Thoracic aorta (tissue), 2 donors: ENCODE results near the gene TOX2. TPM values are rescaled to one million over a fixed set of nuclear protein-coding genes. Genes with fewer than 3 reads are reported as not detected.

Source experiments
- ATAC-seq: fragments of 150-250 bp; one replicate; pipeline ENCODE4 v1.8.0; 2017; ENCODE audit warnings: low read depth; ENCODE audit not compliant: insufficient number of reproducible peaks, low FRiP score
- DNase-seq: peaks from one replicate; pipeline ENCODE4 v3.0.0-alpha.2; 2020; ENCODE audit warnings: low spot score
- H3K27ac ChIP-seq, 2 donors: fragments of 200-600 bp; sonication (generic); 1 replicate in 1 of 2; 2 replicates in 1 of 2; pipeline ENCODE4 v1.5.1; 2016; ENCODE audit warnings: mild to moderate bottlenecking in 2 of 2, moderate library complexity in 2 of 2
- H3K27me3 ChIP-seq: fragments of 200-600 bp; sonication (generic); replicated peaks from 2 replicates; pipeline ENCODE4 v1.6.0; 2016; ENCODE audit warnings: mild to moderate bottlenecking; ENCODE audit not compliant: insufficient read depth
- H3K36me3 ChIP-seq: fragments of 200-600 bp; sonication (generic); one replicate; pipeline ENCODE4 v1.5.1; 2016
- H3K4me1 ChIP-seq, 2 donors: fragments of 200-600 bp; sonication (generic); 1 replicate in 1 of 2; 2 replicates in 1 of 2; pipeline versions ENCODE4 v1.5.1 to v1.6.0; 2016; ENCODE audit warnings: low read depth in 2 of 2, mild to moderate bottlenecking in 1 of 2; ENCODE audit not compliant: control insufficient read depth in 1 of 2
- H3K4me3 ChIP-seq: fragments of 200-600 bp; sonication (generic); 2 replicates; pipeline ENCODE4 v1.5.1; 2016; ENCODE audit warnings: mild to moderate bottlenecking
- H3K9me3 ChIP-seq: fragments of 200-600 bp; sonication (generic); 2 replicates; pipeline ENCODE4 v1.5.1; 2016
- total RNA-seq, 2 donors: library from RNA; depleted of rRNA; stranded (reverse); fragments of >200 nt; gene quantifications; one replicate each; pipeline versions ENCODE4 v1.1.0 to v1.2.3, GENCODE V29; 2016
- TF ChIP-seq, protein P1 (sequence below): fragments of 200-600 bp; sonication (generic); IDR thresholded peaks from one replicate; pipeline ENCODE4 v1.5.1; 2019; ENCODE audit warnings: antibody characterized with exemption

The TOX2 gene
- total RNA-seq, 2 donors from 2014 or later: 4.2 to 14.6 TPM

DNA sequence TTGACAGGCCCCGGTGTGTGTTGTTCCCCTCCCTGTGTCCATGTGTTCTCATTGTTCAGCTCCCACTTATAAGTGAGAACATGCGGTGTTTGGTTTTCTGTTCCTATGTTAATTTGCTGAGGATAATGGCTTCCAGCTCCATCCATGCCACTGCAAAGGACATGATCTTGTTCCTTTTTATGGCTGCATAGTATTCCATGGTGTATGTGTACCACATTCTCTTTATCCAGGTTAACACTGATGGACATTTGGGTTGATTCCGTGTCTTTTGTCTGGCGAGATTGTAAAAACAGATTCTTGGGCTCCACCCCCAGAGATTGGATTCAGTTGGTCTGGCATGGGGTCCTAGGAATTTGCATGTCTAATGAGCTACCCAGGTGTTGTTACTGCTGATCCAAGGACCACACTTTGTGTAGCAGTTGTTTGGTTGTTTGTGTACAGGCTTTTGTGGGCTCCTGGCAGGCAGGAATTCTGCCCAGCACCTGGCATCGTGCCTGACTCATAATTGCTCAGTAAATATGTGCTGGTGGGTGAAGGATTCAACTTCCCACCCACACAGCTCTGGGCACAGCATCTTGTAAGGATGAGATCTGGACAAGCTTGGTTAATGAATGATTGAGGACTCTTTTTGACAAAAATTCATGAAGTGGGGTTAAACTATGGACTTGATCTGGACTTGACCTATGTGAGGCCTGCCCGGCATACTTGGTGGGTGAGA lies 5.2 kb downstream of the TOX2 start:
- TF ChIP-seq, protein P1, sequence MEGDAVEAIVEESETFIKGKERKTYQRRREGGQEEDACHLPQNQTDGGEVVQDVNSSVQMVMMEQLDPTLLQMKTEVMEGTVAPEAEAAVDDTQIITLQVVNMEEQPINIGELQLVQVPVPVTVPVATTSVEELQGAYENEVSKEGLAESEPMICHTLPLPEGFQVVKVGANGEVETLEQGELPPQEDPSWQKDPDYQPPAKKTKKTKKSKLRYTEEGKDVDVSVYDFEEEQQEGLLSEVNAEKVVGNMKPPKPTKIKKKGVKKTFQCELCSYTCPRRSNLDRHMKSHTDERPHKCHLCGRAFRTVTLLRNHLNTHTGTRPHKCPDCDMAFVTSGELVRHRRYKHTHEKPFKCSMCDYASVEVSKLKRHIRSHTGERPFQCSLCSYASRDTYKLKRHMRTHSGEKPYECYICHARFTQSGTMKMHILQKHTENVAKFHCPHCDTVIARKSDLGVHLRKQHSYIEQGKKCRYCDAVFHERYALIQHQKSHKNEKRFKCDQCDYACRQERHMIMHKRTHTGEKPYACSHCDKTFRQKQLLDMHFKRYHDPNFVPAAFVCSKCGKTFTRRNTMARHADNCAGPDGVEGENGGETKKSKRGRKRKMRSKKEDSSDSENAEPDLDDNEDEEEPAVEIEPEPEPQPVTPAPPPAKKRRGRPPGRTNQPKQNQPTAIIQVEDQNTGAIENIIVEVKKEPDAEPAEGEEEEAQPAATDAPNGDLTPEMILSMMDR: no peak
- Histone ChIP-seq H3K36me3 (no peaks in the 10 kb centered on the region), H3K4me3 (no peak overlapping the region), H3K4me1 (peaks cover 0 to 17% of the 10 kb centered on the region in 2 donors), H3K27ac (no peak overlapping the region), H3K27me3 (no peaks in the 10 kb centered on the region), H3K9me3 (no peaks in the 10 kb centered on the region)
- DNase-seq (no peak), ATAC-seq (no peak)

DNA sequence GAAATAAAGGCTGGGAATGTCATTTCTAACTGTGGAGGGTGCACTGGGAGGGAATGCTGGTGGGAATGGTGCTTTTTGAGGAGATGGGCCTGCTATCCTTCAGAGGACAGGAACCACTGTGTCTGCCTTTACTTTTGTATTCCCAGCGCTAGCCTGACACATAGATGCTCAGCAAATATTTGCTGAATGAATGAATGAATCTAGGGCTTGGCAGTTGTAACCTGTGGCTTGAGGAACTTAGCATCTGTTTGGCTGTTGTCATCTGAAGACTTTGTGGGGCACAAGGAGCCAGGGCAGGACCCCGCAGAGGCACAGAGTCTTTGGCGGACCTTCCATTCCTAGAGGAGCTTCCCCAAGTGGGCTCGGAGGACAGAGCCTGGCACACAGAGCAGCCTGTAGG lies 6.1 kb downstream of the TOX2 start:
- Histone ChIP-seq H3K9me3 (no peaks in the 10 kb centered on the region), H3K4me3 (no peak overlapping the region), H3K4me1 (peaks cover 0 to 17% of the 10 kb centered on the region in 2 donors), H3K27ac (no peak overlapping the region), H3K27me3 (no peaks in the 10 kb centered on the region), H3K36me3 (no peaks in the 10 kb centered on the region)
- DNase-seq (no peak), ATAC-seq (no peak)
- TF ChIP-seq, protein P1: no peak

DNA sequence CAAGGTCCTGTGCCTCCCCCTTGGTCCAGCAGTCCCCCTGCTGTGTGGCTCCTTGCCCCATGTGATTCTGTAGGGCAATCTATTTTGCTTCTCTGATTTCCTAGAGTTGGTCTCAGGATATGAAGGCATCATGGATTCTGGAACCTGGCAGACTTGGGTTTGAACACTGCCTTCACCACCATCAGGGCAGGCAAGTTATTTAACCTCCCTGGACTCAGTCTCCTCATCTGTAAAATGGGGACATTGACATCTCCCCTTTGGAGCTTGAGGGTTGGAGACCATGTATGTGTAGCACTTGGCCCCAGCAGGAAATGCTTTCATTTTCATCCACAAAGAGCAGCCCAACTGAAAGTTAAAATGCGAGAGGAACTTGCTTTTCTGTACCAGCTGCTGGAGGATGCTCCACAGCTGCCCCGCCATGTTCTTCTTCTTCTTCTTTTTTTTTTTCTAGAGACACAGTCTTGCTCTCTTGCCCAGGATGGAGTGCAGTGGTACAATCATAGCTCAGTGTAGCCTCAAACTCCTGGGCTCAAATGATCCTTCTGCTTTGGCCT lies 6.7 kb downstream of the TOX2 start:
- no peak for ATAC-seq
- DNase-seq: no peak
- TF ChIP-seq, protein P1: no peak

DNA sequence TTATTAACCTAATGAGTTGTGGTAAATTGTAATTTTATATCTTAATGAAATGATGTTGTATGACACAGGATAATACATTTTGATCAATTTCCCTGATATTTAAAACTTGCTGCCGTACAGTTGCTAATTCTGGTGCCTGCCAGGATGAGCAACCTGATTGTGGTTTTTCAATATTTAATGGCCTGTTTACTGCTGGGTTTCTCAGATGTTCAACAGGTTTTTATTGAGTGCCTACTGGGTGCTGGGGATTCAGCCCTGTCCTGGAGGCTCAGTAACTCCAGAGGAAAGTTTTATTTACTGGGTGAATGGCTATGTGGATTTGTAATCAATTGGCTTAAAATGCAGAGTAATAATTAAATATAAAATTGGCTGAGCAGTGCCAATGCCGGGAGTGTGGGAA lies 8.0 kb downstream of the TOX2 start:
- no peak for ATAC-seq
- H3K27ac ChIP-seq: no peak overlapping the region
- H3K4me3 ChIP-seq: no peak overlapping the region

More for the DNA sequence above, 6.7 kb downstream of the TOX2 start:
- Histone ChIP-seq H3K27ac (no peak overlapping the region), H3K27me3 (no peaks in the 10 kb centered on the region), H3K9me3 (no peaks in the 10 kb centered on the region), H3K4me1 (peaks cover 0 to 21% of the 10 kb centered on the region in 2 donors), H3K36me3 (no peaks in the 10 kb centered on the region), H3K4me3 (no peak overlapping the region)

DNA sequence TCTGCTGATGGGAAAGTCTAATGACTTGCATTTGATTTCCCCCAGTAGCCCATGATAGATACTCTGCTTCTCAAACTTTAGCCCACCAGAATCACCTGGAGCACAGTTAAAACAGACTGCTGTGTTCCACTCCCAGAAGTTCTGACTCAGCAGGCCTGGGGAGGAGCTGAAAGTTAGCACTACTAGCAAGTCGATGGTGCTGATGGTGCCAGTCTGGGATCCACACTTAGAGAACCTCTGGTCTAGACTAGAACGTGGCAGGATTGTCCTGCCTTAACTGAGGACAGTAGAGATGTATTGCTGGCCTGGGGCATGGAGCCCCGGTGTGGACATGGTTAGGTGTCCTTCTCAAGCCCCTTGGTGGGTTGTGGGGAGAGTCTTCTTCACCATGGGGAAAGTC lies 8.7 kb downstream of the TOX2 start:
- no peak overlapping the region for H3K4me3 ChIP-seq
- H3K9me3 ChIP-seq: no peaks in the 10 kb centered on the region
- no peak for DNase-seq
- H3K27me3 ChIP-seq: no peaks in the 10 kb centered on the region
- peaks cover 0 to 16% of the 10 kb centered on the region in 2 donors for H3K4me1 ChIP-seq
- TF ChIP-seq, protein P1: no peak
- no peaks in the 10 kb centered on the region for H3K36me3 ChIP-seq
- ATAC-seq: no peak
- no peak overlapping the region for H3K27ac ChIP-seq

More for the DNA sequence above, 8.0 kb downstream of the TOX2 start:
- H3K9me3 ChIP-seq: no peaks in the 10 kb centered on the region
- TF ChIP-seq, protein P1: no peak
- DNase-seq: no peak
- H3K4me1 ChIP-seq: peaks cover 0 to 19% of the 10 kb centered on the region in 2 donors
- no peaks in the 10 kb centered on the region for H3K36me3 ChIP-seq
- no peaks in the 10 kb centered on the region for H3K27me3 ChIP-seq
